ENCODE results near the gene UNC50.
A peak's percentile ranks its signal among the peaks of the same experiment; 100 is the strongest.

The UNC50 gene

GRCh38 chr2:98608116-98608961 lies at the start of gene UNC50, which contains the start of gene COA5:
UNC50 (plus strand) TSS chr2:98608589; CDS start chr2:98609760, 1,171 bp downstream.
COA5 (minus strand) TSS chr2:98608512; CDS start chr2:98608405, 107 bp downstream.
- peak; percentile 81 to 83 for DNase-seq

- no peak for DNase-seq
These were observed 49.4 kb upstream of the UNC50 start for GRCh38 chr2:98558852-98559530.

GRCh38 chr2:98559581-98559980 lies 48.8 kb upstream of the UNC50 start:
- no peak for DNase-seq

- no peak for DNase-seq
These were observed 48.1 kb upstream of the UNC50 start for GRCh38 chr2:98560256-98560771.

- no peak for DNase-seq
These were observed 47.4 kb upstream of the UNC50 start for GRCh38 chr2:98561018-98561417.

GRCh38 chr2:98561902-98562695 lies 46.3 kb upstream of the UNC50 start:
- DNase-seq = no peak

GRCh38 chr2:98563394-98563793 lies 45.0 kb upstream of the UNC50 start:
- no peak for DNase-seq

GRCh38 chr2:98564541-98565132 lies 43.8 kb upstream of the UNC50 start:
- no peak for DNase-seq

GRCh38 chr2:98565286-98565860 lies 43.0 kb upstream of the UNC50 start:
- DNase-seq = no peak

GRCh38 chr2:98565941-98566340 lies 42.4 kb upstream of the UNC50 start:
- no peak for DNase-seq

GRCh38 chr2:98568161-98568956 lies 40.0 kb upstream of the UNC50 start:
- no peak for DNase-seq

GRCh38 chr2:98569197-98569793 lies 39.1 kb upstream of the UNC50 start:
- DNase-seq = peak; percentile 14 to 30

- DNase-seq = no peak
These were observed 38.5 kb upstream of the UNC50 start for GRCh38 chr2:98569915-98570314.

- no peak for DNase-seq
These were observed 38.0 kb upstream of the UNC50 start for GRCh38 chr2:98570356-98570755.

GRCh38 chr2:98571121-98571701 lies 37.2 kb upstream of the UNC50 start:
- DNase-seq = no peak

- DNase-seq = no peak
These were observed 36.6 kb upstream of the UNC50 start for GRCh38 chr2:98571796-98572195.

GRCh38 chr2:98572211-98572610 lies 36.2 kb upstream of the UNC50 start:
- no peak for DNase-seq

GRCh38 chr2:98572676-98573075 lies 35.7 kb upstream of the UNC50 start:
- no peak for DNase-seq

GRCh38 chr2:98573426-98573825 lies 35.0 kb upstream of the UNC50 start:
- no peak for DNase-seq

GRCh38 chr2:98576666-98577312 lies 31.6 kb upstream of the UNC50 start:
- no peak for DNase-seq
